HepG2 (cell line): ENCODE data around the gene LDB2. TPM values are rescaled to one million over a fixed set of nuclear protein-coding genes. Genes with fewer than 3 reads are reported as not detected.

Experiments used
- ATAC-seq: fragments of 200-7000 bp; cut with Tn5 transposase; 3 replicates; pipeline ENCODE4 v1.9.1; 2020; ENCODE audit warnings: mild to moderate bottlenecking, moderate library complexity
- BruUV-seq: library from RNA; stranded (reverse); fragments of 400-500 nt; replicated peaks from 2 replicates; lab custom pipeline; 2021; lab: Mats Ljungman, UMichigan
- CTCF ChIA-PET: fragments of 300-600 bp; formaldehyde crosslinking; extraction: SDS; loops from one replicate; lab custom pipeline; 2021; ENCODE audit warnings: low total read pairs, inconsistent platforms, low intra/inter-chr PET ratio; lab: Yijun Ruan, JAX
- POLR2A ChIA-PET: fragments of 350-600 bp; sonication (Branson Sonifier 250); formaldehyde crosslinking; loops from one replicate; lab custom pipeline; 2020; ENCODE audit warnings: antibody characterized with exemption, inconsistent platforms; lab: Yijun Ruan, JAX
- DNase-seq: peaks from one replicate; pipeline ENCODE4 v3.0.0-alpha.2; 2015; ENCODE audit warnings: low spot score
- FAIRE-seq: peaks from 3 replicates; lab custom pipeline; 2011; peaks lifted over from hg19 to GRCh38; lab: Jason Lieb, UNC
- H2AFZ ChIP-seq: one replicate; pipeline ENCODE4 v1.6.1; 2011; ENCODE audit warnings: low read length, inconsistent platforms
- H3K27ac ChIP-seq: fragments of 300-600 bp; 3 replicates; pipeline ENCODE4 v1.8.0; 2011; ENCODE audit warnings: mixed run types, mild to moderate bottlenecking, mixed read lengths, low read length, inconsistent platforms; ENCODE audit not compliant: insufficient read depth; ENCODE audit errors: extremely low read length
- H3K27me3 ChIP-seq, 2 experiments: fragments of 200-600 bp in 1 of 2; 2 replicates in 1 of 2; 3 replicates in 1 of 2; pipeline versions ENCODE4 v1.6.0 to v1.8.0; 2011; ENCODE audit warnings: low read length in 2 of 2, mild to moderate bottlenecking in 2 of 2, moderate library complexity in 2 of 2, inconsistent platforms in 1 of 2; ENCODE audit not compliant: insufficient read depth in 2 of 2, control insufficient read depth in 1 of 2
- H3K36me3 ChIP-seq, 2 experiments: fragments of 200-600 bp in 1 of 2; replicated peaks in 1 of 2; 2 replicates in 1 of 2; 3 replicates in 1 of 2; pipeline versions ENCODE4 v1.5.1 to v1.8.0; 2011; ENCODE audit warnings: low read length in 2 of 2, inconsistent platforms in 1 of 2; ENCODE audit not compliant: insufficient read depth in 2 of 2, control insufficient read depth in 1 of 2
- H3K4me1 ChIP-seq: 2 replicates; pipeline ENCODE4 v1.5.1; 2012; ENCODE audit warnings: low read length, inconsistent platforms; ENCODE audit not compliant: insufficient read depth
- H3K4me2 ChIP-seq: 2 replicates; pipeline ENCODE4 v1.6.0; 2011; ENCODE audit warnings: low read depth, low read length, inconsistent platforms
- H3K4me3 ChIP-seq, 3 experiments: fragments of 200-600 bp in 1 of 3; sonication (generic), shearing (Covaris generic) in 1 of 3; replicated peaks in 1 of 3; 2 replicates each; pipeline ENCODE4 v1.5.1; 2011 to 2016; ENCODE audit warnings: low read length in 3 of 3, inconsistent platforms in 2 of 3, low read depth in 2 of 3, mild to moderate bottlenecking in 2 of 3, control low read depth in 1 of 3, mixed read lengths in 1 of 3; ENCODE audit not compliant: insufficient read depth in 1 of 3
- H3K79me2 ChIP-seq: one replicate; pipeline ENCODE4 v1.6.1; 2011; ENCODE audit warnings: low read length, inconsistent platforms; ENCODE audit not compliant: insufficient read depth
- H3K9ac ChIP-seq: 2 replicates; pipeline ENCODE4 v1.6.0; 2011; ENCODE audit warnings: mild to moderate bottlenecking, low read depth, low read length, inconsistent platforms; ENCODE audit not compliant: insufficient read depth
- H3K9me3 ChIP-seq: 2 replicates; pipeline ENCODE4 v1.5.1; 2012; ENCODE audit warnings: mild to moderate bottlenecking, low read length
- H4K20me1 ChIP-seq: 2 replicates; pipeline ENCODE4 v1.6.0; 2011; ENCODE audit warnings: inconsistent platforms, mild to moderate bottlenecking, low read length, moderate library complexity; ENCODE audit not compliant: insufficient read depth
- HNRNPL ChIP-seq: fragments of 200-400 bp; formaldehyde crosslinking; IDR thresholded peaks from 2 replicates; pipeline ENCODE4 v1.6.1; 2017; ENCODE audit warnings: mild to moderate bottlenecking, low read depth, low read length
- IKZF1 ChIP-seq: fragments of 450-650 bp; IDR thresholded peaks from 2 replicates; pipeline ENCODE4 v1.7.1; 2016
- MTA1 ChIP-seq: sonication (generic); formaldehyde crosslinking; IDR thresholded peaks from 2 replicates; pipeline ENCODE4 v1.4.0; 2020; ENCODE audit warnings: missing genetic modification reagents, mild to moderate bottlenecking, borderline replicate concordance
- PHF8 ChIP-seq: sonication (generic); formaldehyde crosslinking; IDR thresholded peaks from 2 replicates; pipeline ENCODE4 v1.5.0; 2020; ENCODE audit warnings: missing genetic modification reagents
- TEAD3 ChIP-seq: optimal IDR thresholded peaks from 2 replicates; pipeline ENCODE3; 2016; ENCODE audit warnings: borderline replicate concordance
- ZMYM3 ChIP-seq: sonication (generic); formaldehyde crosslinking; IDR thresholded peaks from 2 replicates; pipeline ENCODE4 v1.5.1; 2020; ENCODE audit warnings: mild to moderate bottlenecking, missing genetic modification reagents
- ZNF775 ChIP-seq: sonication (generic); formaldehyde crosslinking; IDR thresholded peaks from 2 replicates; pipeline ENCODE4 v1.4.0; 2020; ENCODE audit warnings: missing genetic modification reagents, mild to moderate bottlenecking, moderate library complexity, borderline replicate concordance
- WGBS: methylation state at CpG from one replicate; pipeline ENCODE4 v1.1.6; 2017; ENCODE audit warnings: low lambda C conversion rate; 5-methylcytosine and 5-hydroxymethylcytosine counted together
- in situ Hi-C: cut with HindIII; loops from 2 replicates; pipeline ENCODE4 v1.10.0; 2017; ENCODE audit warnings: low pct_unique_long_range_greater_than_20kb; ENCODE audit not compliant: extremely low pct_ligation_motif_present
- intact Hi-C: fragments of 100-400 bp; cut with micrococcal nuclease; formaldehyde crosslinking; loops from one replicate; pipeline ENCODE4 v1.10.0; 2022; ENCODE audit not compliant: unreplicated experiment
- polyA plus RNA-seq, 8 experiments: library from polyadenylated mRNA; depleted of rRNA in 3 of 8; stranded (reverse) in 7 of 8; unstranded in 1 of 8; fragments of >200 nt; fragmentation: Illumina TruSeq in 4 of 8; extraction: Trizol in 4 of 8; gene quantifications; 2 replicates each; pipeline versions ENCODE4 v1.2.1 to v1.2.3, GENCODE V29; 2011 to 2016; ENCODE audit warnings: low read depth in 4 of 8, missing spikeins in 1 of 8, mixed read lengths in 1 of 8; ENCODE audit not compliant: insufficient read depth in 1 of 8
- total RNA-seq, 5 experiments: library from RNA; depleted of rRNA; stranded (reverse); fragments of >200 nt; fragmentation: Illumina TruSeq; extraction: Trizol; gene quantifications; 2 replicates each; pipeline ENCODE4 v1.2.3, GENCODE V29; 2016; ENCODE audit warnings: low read depth in 1 of 5
- TF ChIP-seq, protein P1 (sequence below), 2 experiments: fragments of 450-650 bp in 1 of 2; sonication (generic) in 1 of 2; formaldehyde crosslinking in 1 of 2; IDR thresholded peaks; 2 replicates each; pipeline versions ENCODE4 v1.6.1 to v1.8.0; 2016 to 2022; ENCODE audit warnings: antibody characterized with exemption in 1 of 2, mild to moderate bottlenecking in 1 of 2, missing genetic modification reagents in 1 of 2
- TF ChIP-seq, protein P2 (sequence below): sonication (generic); formaldehyde crosslinking; IDR thresholded peaks from 2 replicates; pipeline ENCODE4 v1.4.0; 2020; ENCODE audit warnings: missing genetic modification reagents
- TF ChIP-seq, protein P3 (sequence below): sonication (generic); formaldehyde crosslinking; IDR thresholded peaks from 2 replicates; pipeline ENCODE4 v1.8.1; 2022; ENCODE audit warnings: mild to moderate bottlenecking, missing genetic modification reagents

Gene LDB2
- total and polyA plus RNA-seq, 2 of the 13 experiments (the other 11 are each of a cell fraction or from before 2014, with no cell fraction given): not detected

GRCh38 chr4:16492872-16493271 is 405.6 kb downstream of the LDB2 start (continued):
- TF ChIP-seq, protein P1, sequence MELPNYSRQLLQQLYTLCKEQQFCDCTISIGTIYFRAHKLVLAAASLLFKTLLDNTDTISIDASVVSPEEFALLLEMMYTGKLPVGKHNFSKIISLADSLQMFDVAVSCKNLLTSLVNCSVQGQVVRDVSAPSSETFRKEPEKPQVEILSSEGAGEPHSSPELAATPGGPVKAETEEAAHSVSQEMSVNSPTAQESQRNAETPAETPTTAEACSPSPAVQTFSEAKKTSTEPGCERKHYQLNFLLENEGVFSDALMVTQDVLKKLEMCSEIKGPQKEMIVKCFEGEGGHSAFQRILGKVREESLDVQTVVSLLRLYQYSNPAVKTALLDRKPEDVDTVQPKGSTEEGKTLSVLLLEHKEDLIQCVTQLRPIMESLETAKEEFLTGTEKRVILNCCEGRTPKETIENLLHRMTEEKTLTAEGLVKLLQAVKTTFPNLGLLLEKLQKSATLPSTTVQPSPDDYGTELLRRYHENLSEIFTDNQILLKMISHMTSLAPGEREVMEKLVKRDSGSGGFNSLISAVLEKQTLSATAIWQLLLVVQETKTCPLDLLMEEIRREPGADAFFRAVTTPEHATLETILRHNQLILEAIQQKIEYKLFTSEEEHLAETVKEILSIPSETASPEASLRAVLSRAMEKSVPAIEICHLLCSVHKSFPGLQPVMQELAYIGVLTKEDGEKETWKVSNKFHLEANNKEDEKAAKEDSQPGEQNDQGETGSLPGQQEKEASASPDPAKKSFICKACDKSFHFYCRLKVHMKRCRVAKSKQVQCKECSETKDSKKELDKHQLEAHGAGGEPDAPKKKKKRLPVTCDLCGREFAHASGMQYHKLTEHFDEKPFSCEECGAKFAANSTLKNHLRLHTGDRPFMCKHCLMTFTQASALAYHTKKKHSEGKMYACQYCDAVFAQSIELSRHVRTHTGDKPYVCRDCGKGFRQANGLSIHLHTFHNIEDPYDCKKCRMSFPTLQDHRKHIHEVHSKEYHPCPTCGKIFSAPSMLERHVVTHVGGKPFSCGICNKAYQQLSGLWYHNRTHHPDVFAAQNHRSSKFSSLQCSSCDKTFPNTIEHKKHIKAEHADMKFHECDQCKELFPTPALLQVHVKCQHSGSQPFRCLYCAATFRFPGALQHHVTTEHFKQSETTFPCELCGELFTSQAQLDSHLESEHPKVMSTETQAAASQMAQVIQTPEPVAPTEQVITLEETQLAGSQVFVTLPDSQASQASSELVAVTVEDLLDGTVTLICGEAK (IDR thresholded peaks at IDR 0.05): no peak
- TF ChIP-seq, protein P1 (CRISPR knock-in tag; IDR thresholded peaks at IDR 0.05): no peak
- TF ChIP-seq MTA1 (CRISPR knock-in tag) (no peak), ZNF775 (CRISPR knock-in tag) (no peak)

GRCh38 chr4:16489226-16489625 is 409.2 kb downstream of the LDB2 start:
- H3K36me3 ChIP-seq: no peaks in the 10 kb centered on the region
- no peaks in the 10 kb centered on the region for H3K4me1 ChIP-seq
- 0% methylated on average over 3 of the region's 3 CpGs for WGBS
- H3K27me3 ChIP-seq: no peaks in the 10 kb centered on the region
- DNase-seq: no peak
- intact Hi-C loops (no loop called here), in situ Hi-C loops (no loop called here)
- ChIA-PET POLR2A (no interaction called here), CTCF (no interaction called here)
- FAIRE-seq: no peak
- H3K79me2 ChIP-seq: no peaks in the 10 kb centered on the region
- H3K4me3 ChIP-seq: no peak overlapping the region
- H3K27ac ChIP-seq: no peak overlapping the region
- H3K9me3 ChIP-seq: no peaks in the 10 kb centered on the region
- H3K9ac ChIP-seq: no peak overlapping the region
- no TSS peak for BruUV-seq
- TF ChIP-seq, protein P2, sequence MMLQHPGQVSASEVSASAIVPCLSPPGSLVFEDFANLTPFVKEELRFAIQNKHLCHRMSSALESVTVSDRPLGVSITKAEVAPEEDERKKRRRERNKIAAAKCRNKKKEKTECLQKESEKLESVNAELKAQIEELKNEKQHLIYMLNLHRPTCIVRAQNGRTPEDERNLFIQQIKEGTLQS (CRISPR knock-in tag): no peak
- no peak for TF ChIP-seq PHF8
- no peak for TF ChIP-seq HNRNPL
- no peak for TF ChIP-seq IKZF1
- no peak for TF ChIP-seq ZMYM3 (CRISPR knock-in tag)
- no peak for TF ChIP-seq TEAD3 (CRISPR knock-in tag)
- TF ChIP-seq, protein P3, sequence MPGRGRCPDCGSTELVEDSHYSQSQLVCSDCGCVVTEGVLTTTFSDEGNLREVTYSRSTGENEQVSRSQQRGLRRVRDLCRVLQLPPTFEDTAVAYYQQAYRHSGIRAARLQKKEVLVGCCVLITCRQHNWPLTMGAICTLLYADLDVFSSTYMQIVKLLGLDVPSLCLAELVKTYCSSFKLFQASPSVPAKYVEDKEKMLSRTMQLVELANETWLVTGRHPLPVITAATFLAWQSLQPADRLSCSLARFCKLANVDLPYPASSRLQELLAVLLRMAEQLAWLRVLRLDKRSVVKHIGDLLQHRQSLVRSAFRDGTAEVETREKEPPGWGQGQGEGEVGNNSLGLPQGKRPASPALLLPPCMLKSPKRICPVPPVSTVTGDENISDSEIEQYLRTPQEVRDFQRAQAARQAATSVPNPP (CRISPR knock-in tag): no peak
- H4K20me1 ChIP-seq: no peaks in the 10 kb centered on the region
- ATAC-seq: no peak
- H3K4me2 ChIP-seq: no peak overlapping the region
- no peak overlapping the region for H2AFZ ChIP-seq
